SK-N-SH (cell line): ENCODE data around the gene MYLK4.

Source experiments
- EZH2phosphoT487 ChIP-seq: fragments of 200-600 bp; sonication (generic); IDR thresholded peaks from 2 replicates; pipeline ENCODE4 v1.6.1; 2017; ENCODE audit warnings: low read depth, mixed run types, mild to moderate bottlenecking, antibody characterized with exemption, moderate library complexity, borderline replicate concordance
- FOXM1 ChIP-seq: IDR thresholded peaks from 2 replicates; pipeline ENCODE4 v1.4.0; 2012; ENCODE audit warnings: low read depth, mild to moderate bottlenecking
- GABPA ChIP-seq: IDR thresholded peaks from 2 replicates; pipeline ENCODE4 v1.4.0; 2012; ENCODE audit warnings: low read depth, mild to moderate bottlenecking
- NFIC ChIP-seq: IDR thresholded peaks from 2 replicates; pipeline ENCODE4 v1.4.0; 2012; ENCODE audit warnings: borderline replicate concordance
- NRF1 ChIP-seq: IDR thresholded peaks from 2 replicates; pipeline ENCODE4 v1.6.1; 2012; ENCODE audit warnings: low read depth, mild to moderate bottlenecking, low read length
- YY1 ChIP-seq: IDR thresholded peaks from 2 replicates; pipeline ENCODE4 v1.4.0; 2012; ENCODE audit warnings: low read depth, mild to moderate bottlenecking
- TF ChIP-seq, protein P1 (sequence below): fragments of 200-600 bp; sonication (generic); IDR thresholded peaks from 2 replicates; pipeline ENCODE4 v1.6.1; 2017; ENCODE audit warnings: antibody characterized with exemption, mild to moderate bottlenecking, moderate library complexity
- TF ChIP-seq, protein P2 (sequence below): IDR thresholded peaks from 2 replicates; pipeline ENCODE4 v1.4.0; 2012; ENCODE audit warnings: low read depth
- TF ChIP-seq, protein P3 (sequence below): fragments of 150-350 bp; IDR thresholded peaks from 2 replicates; pipeline ENCODE4 v1.6.1; 2017; ENCODE audit warnings: antibody characterized with exemption, low read length, low read depth, borderline replicate concordance

DNA sequence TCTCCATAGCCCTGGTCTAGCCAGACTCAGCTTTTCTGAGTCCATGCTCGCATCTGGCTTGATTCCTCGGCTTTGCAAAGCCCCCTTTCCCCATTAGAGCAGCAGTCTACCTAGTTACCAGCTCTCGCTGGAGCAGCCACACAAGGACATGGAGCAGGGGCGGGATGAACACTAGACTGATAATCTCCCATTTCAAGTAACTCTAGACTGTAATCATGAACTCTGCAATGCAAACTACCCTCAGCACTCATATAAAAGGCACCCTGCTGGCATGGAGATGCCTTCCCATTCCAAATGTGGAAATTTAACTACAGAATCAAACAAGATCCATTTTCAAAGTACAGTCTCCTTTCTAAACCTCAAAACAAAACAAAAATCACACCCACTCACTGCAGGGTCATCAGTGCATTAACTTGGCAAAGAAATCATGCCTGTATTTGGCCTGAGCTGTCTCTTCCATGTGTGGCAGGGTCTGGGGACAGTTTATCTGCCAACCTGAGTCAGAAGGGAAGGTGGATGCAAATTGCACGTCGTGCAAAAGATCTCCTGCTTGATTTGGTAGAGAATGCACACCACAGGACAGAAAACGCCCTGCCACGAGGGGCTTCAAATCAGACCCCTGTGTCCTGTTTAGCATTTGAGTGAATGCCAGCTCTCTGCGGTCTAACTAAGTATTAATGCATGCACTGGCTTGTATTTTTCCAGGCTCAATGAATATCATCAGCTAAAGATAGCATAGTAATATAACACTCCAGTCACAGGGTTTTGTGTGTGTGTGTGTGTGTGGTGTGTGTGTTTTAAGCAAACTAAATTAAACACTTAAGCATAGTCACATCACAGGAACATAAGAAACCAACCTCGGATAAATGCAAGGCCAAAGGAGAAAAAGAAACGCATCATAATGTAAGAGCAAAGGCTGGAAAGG is 85.3 kb downstream of the MYLK4 start:
- TF ChIP-seq, protein P1, sequence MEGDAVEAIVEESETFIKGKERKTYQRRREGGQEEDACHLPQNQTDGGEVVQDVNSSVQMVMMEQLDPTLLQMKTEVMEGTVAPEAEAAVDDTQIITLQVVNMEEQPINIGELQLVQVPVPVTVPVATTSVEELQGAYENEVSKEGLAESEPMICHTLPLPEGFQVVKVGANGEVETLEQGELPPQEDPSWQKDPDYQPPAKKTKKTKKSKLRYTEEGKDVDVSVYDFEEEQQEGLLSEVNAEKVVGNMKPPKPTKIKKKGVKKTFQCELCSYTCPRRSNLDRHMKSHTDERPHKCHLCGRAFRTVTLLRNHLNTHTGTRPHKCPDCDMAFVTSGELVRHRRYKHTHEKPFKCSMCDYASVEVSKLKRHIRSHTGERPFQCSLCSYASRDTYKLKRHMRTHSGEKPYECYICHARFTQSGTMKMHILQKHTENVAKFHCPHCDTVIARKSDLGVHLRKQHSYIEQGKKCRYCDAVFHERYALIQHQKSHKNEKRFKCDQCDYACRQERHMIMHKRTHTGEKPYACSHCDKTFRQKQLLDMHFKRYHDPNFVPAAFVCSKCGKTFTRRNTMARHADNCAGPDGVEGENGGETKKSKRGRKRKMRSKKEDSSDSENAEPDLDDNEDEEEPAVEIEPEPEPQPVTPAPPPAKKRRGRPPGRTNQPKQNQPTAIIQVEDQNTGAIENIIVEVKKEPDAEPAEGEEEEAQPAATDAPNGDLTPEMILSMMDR: no peak
- TF ChIP-seq NFIC: no peak
- TF ChIP-seq YY1: no peak
- TF ChIP-seq, protein P2, sequence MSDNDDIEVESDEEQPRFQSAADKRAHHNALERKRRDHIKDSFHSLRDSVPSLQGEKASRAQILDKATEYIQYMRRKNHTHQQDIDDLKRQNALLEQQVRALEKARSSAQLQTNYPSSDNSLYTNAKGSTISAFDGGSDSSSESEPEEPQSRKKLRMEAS: no peak
- TF ChIP-seq EZH2phosphoT487: no peak
- TF ChIP-seq FOXM1: no peak
- TF ChIP-seq, protein P3, sequence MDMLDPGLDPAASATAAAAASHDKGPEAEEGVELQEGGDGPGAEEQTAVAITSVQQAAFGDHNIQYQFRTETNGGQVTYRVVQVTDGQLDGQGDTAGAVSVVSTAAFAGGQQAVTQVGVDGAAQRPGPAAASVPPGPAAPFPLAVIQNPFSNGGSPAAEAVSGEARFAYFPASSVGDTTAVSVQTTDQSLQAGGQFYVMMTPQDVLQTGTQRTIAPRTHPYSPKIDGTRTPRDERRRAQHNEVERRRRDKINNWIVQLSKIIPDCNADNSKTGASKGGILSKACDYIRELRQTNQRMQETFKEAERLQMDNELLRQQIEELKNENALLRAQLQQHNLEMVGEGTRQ: no peak
- TF ChIP-seq GABPA: no peak
- no peak for TF ChIP-seq NRF1
